C4-2B (cell line): ENCODE results near the gene WSB1.
A peak's percentile ranks its signal among the peaks of the same experiment; 100 is the strongest.
"Not testable (repeated sequence)": the region's sequence is repeated elsewhere in the genome, so short reads cannot be mapped to it uniquely, and the experiment has no call there.

Experiments
- H3K27ac ChIP-seq: fragments of 450-650 bp; 2 replicates; pipeline ENCODE4 v1.5.1; 2017
- ZFX ChIP-seq: fragments of 450-650 bp; IDR thresholded peaks from 2 replicates; pipeline ENCODE4 v1.6.1; 2017
- TF ChIP-seq, protein P1 (sequence below): fragments of 450-650 bp; conservative IDR thresholded peaks from 2 replicates; pipeline ENCODE4 v1.5.1; 2017; ENCODE audit warnings: mild to moderate bottlenecking

WSB1 gene, protein sequence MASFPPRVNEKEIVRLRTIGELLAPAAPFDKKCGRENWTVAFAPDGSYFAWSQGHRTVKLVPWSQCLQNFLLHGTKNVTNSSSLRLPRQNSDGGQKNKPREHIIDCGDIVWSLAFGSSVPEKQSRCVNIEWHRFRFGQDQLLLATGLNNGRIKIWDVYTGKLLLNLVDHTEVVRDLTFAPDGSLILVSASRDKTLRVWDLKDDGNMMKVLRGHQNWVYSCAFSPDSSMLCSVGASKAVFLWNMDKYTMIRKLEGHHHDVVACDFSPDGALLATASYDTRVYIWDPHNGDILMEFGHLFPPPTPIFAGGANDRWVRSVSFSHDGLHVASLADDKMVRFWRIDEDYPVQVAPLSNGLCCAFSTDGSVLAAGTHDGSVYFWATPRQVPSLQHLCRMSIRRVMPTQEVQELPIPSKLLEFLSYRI

DNA sequence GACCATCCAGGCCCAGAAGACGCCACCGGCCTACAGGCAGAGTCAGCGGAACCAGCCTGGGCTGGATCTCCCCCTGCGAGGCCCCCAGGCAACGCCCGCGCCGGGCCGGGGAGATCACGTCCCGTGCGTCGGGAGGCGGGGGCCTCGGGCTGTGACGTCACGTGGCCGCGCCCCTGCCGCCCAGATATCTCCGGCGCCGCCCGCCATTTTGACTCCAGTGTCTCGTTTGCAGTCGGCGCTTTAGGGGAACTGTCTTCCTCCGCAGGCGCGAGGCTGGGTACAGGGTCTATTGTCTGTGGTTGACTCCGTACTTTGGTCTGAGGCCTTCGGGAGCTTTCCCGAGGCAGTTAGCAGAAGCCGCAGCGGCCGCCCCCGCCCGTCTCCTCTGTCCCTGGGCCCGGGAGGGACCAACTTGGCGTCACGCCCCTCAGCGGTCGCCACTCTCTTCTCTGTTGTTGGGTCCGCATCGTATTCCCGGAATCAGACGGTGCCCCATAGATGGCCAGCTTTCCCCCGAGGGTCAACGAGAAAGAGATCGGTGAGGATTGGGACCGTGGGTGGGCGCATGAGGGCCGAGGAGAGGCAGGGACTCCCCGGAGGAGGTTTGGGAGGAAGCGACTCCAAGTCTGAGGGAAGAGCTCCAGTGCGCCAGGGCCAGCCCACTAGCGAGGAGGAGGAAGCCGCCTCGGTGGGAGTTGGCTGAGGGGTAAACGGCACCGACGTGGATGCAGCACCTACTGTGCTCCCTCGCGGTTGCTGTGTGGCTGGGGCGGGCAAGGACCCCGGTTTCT, at the start of gene WSB1:
WSB1 (plus strand) TSS at position 217 of the 791 bp plus-strand sequence; CDS start at position 499, 282 bp downstream.
- peak; percentile 14; the same call in 1 of the 2 replicates for TF ChIP-seq ZFX
- TF ChIP-seq, protein P1, sequence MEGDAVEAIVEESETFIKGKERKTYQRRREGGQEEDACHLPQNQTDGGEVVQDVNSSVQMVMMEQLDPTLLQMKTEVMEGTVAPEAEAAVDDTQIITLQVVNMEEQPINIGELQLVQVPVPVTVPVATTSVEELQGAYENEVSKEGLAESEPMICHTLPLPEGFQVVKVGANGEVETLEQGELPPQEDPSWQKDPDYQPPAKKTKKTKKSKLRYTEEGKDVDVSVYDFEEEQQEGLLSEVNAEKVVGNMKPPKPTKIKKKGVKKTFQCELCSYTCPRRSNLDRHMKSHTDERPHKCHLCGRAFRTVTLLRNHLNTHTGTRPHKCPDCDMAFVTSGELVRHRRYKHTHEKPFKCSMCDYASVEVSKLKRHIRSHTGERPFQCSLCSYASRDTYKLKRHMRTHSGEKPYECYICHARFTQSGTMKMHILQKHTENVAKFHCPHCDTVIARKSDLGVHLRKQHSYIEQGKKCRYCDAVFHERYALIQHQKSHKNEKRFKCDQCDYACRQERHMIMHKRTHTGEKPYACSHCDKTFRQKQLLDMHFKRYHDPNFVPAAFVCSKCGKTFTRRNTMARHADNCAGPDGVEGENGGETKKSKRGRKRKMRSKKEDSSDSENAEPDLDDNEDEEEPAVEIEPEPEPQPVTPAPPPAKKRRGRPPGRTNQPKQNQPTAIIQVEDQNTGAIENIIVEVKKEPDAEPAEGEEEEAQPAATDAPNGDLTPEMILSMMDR = no peak
- peak within 1 kb of the TSS; percentile 90 for H3K27ac ChIP-seq

DNA sequence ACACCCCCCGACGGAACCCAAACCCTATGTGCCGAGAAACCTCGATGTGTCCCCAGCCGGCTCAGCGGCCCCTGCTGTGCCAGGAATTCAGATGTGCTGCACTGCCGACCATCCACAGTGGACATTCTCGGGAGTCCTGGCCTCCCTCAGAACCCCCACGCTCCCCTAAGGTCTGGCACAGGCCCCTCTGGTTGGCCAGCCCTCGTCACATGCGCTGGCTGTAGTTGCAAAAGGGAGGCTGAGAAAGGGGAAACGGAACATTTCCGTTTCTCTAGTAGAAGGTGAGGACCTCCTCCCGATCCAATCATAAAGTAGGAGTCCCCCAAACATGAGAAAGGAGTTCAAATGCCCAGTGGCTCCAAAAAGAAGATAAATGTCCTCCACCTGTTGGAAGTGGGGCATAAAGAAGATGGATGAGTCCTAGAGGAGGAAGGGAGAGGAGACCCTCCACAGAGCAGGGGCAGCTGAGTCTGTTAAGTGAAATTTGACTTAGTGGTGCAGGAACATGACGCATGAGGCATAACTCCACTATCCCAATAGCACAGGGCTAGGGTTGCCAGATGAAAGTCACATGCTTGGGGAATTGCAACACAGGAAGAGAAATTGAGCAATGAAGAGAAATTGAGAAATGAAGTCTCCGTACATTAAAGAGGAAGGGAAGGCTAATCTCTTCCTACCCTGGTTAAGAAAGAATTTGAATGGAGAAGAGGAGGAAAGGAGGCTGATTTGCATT, 49.3 kb upstream of the WSB1 start:
- TF ChIP-seq, protein P1 = no peak
- no peak for TF ChIP-seq ZFX
- no peak overlapping the region for H3K27ac ChIP-seq

DNA sequence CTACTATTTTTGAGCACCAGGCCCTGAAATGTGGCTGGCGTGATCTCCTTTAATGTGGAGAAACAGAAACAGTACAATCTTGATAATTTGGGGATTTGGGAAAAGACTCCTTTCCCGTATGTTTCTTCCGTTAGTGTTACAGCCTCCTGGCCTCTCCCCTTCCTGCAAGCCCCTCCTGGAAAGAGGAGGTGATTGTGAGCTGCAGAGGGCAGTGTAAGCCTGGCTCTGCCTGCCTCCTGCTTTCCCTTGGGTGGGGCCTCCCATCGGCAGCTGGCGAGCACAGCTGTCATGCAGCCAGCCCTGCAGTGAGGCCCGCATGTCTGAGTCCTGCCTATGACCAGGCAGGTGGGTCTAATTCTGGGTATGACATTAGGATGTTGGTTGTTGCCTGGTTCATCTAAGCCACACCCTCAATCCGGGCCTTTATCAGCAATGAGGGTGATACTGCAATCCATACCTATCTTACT, 48.7 kb upstream of the WSB1 start:
- H3K27ac ChIP-seq = no peak overlapping the region
- no peak for TF ChIP-seq ZFX
- TF ChIP-seq, protein P1 = peak; percentile 65

DNA sequence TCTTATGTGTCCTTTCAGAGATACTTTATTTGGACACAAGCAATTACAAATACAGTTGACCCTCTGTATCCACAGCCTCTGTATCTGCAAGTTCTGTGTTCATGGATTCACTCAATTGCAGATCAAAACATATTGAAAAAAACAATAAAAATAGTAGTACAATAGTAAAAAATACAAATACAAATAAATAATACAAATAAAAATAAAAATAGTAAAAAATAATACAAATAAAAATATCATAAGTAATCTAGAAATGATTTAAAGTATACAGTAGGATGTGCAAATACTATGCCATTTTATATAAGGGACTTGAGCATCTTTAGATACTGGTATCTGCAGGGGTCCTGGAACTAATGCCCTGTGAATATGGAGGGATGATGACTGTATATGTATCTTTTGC, 47.4 kb upstream of the WSB1 start:
- no peak overlapping the region for H3K27ac ChIP-seq
- TF ChIP-seq ZFX = no peak
- TF ChIP-seq, protein P1 = no peak

DNA sequence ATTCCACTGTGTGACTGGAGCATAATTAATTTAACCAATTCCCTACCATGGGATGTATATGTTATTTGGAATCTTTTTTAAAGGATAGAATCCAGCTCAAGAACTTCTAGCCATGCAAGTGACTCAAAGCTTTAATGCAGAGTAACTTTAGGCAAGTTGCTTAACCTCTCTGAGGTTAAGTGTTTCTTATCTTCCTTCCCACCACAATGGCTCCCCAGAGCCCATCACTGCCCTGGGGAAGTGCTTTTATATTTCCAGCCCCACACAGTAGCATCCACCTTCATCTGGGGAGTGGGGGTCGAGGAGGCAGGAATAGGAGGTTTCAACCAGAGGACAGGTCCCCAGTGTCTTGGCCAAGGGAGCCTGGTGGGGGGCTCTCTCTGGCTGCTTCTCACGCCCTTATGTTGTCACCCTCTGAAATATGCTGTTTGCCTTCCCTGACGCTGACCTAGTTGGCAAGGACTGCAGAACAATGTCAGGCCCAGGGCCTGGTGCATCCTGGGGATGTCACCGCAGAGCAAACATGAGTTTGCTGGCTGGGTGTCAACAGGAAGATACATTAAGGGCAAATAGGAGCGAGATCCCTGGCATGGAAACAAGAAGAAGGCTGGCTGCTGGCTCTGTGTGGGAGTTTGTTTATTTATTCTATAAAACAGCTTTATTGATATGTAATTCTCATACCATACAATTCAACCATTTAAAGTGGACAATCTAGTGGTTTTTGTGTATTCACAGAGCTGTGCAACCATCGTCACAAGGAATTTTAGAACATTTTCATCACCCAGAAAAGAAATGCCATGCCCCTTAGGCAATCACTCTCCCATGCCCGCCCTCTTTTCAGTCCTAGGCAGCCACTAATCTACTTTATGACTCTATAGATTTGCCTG, 46.6 kb upstream of the WSB1 start:
- TF ChIP-seq, protein P1 = no peak
- no peak for TF ChIP-seq ZFX
- peak overlapping the region; percentile 46 for H3K27ac ChIP-seq

DNA sequence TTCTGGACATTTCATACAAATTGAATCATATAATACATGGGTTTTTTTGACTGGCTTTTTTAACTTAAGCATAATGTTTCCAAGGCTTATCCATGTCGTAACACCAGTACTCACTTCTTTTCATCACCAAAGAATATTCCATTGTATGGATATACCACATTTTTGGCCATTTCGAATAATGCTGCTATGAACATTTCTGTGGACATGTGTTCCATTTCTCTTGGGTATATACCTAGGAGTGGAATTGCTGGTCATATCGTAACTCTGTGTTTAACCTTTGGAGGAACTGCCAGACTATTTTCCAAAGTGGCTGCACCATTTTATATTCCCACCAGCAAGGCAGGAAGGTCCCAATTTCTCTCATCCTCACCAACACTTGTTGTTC, 46.0 kb upstream of the WSB1 start:
- TF ChIP-seq ZFX = no peak
- TF ChIP-seq, protein P1 = no peak
- H3K27ac ChIP-seq = no peak overlapping the region

DNA sequence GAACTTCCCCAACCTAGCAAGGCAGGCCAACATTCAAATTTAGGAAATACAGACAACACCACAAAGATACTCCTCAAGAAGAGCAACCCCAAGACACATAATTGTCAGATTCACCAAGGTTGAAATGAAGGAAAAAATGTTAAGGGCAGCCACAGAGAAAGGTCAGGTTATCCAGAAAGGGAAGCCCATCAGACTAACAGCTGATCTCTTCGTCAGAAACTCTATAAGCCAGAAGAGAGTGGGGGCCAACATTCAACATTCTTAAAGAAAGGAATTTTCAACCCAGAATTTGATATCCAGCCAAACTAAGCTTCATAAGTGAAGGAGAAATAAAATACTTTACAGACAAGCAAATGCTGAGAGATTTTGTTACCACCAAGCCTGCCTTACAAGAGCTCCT, 43.1 kb upstream of the WSB1 start:
- not testable (repeated sequence) for H3K27ac ChIP-seq

DNA sequence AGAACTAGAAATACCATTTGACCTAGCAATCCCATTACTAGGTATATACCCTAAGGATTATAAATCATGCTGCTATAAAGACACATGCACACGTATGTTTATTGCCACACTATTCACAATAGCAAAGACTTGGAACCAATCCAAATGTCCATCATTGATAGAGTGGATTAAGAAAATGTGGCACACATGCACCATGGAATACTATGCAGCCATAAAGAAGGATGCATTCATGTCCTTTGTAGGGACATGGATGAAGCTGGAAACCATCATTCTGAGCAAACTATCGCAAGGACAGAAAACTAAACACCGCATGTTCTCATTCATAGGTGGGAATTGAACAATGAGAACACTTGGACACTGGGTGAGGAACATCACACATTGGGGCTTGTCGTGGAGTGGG, 39.1 kb upstream of the WSB1 start:
- not testable (repeated sequence) for H3K27ac ChIP-seq
